ENCODE data around the gene SLC12A6. TPM values are rescaled to one million over a fixed set of nuclear protein-coding genes. Genes with fewer than 3 reads are reported as not detected.

Gene SLC12A6
- total and polyA plus RNA-seq, 2 of the 13 experiments (the other 11 are each of a cell fraction or from before 2014, with no cell fraction given) = 15.2 to 30.1 TPM

- TF ChIP-seq, protein P1, sequence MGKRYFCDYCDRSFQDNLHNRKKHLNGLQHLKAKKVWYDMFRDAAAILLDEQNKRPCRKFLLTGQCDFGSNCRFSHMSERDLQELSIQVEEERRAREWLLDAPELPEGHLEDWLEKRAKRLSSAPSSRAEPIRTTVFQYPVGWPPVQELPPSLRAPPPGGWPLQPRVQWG (CRISPR knock-in tag; IDR thresholded peaks at IDR 0.05; ENCODE audit: borderline replicate concordance, low read depth) = no peak
- TF ChIP-seq SRSF9 (IDR thresholded peaks at IDR 0.05; ENCODE audit: borderline replicate concordance, insufficient read depth, low read depth, low read length, poor library complexity, severe bottlenecking) (no peak), ZFAT (CRISPR knock-in tag; conservative IDR thresholded peaks at IDR 0.05) (no peak), REPIN1 (CRISPR knock-in tag; IDR thresholded peaks at IDR 0.05; ENCODE audit: borderline replicate concordance, low read depth) (no peak; the same call in 1 of the 2 replicates), MEIS1 (CRISPR knock-in tag; IDR thresholded peaks at IDR 0.05; ENCODE audit: borderline replicate concordance) (no peak), SP1 (IDR thresholded peaks at IDR 0.05) (no peak), SP1 (CRISPR knock-in tag; IDR thresholded peaks at IDR 0.05) (peak; percentile 81), SCMH1 (CRISPR knock-in tag; IDR thresholded peaks at IDR 0.05; ENCODE audit: borderline replicate concordance) (no peak), ZSCAN30 (CRISPR knock-in tag; IDR thresholded peaks at IDR 0.05) (no peak), ZNF317 (CRISPR knock-in tag; IDR thresholded peaks at IDR 0.05) (no peak), MAF1 (CRISPR knock-in tag; IDR thresholded peaks at IDR 0.05; ENCODE audit: borderline replicate concordance) (no peak), BHLHE40 (IDR thresholded peaks at IDR 0.05; ENCODE audit: low read length) (peak; percentile 10; the same call in 1 of the 2 replicates), NFIC (IDR thresholded peaks at IDR 0.05; ENCODE audit: low read length) (no peak), FOSL1 (CRISPR knock-in tag; IDR thresholded peaks at IDR 0.05; ENCODE audit: borderline replicate concordance) (no peak), PCBP2 (optimal IDR thresholded peaks at IDR 0.05; ENCODE audit: low read depth, low read length, poor library complexity, severe bottlenecking) (no peak), GPBP1L1 (CRISPR knock-in tag; IDR thresholded peaks at IDR 0.05) (no peak), LRRFIP1 (CRISPR knock-in tag; conservative IDR thresholded peaks at IDR 0.05) (no peak), ZUFSP (CRISPR knock-in tag; IDR thresholded peaks at IDR 0.05; ENCODE audit: borderline replicate concordance) (no peak), ZZZ3 (CRISPR knock-in tag; IDR thresholded peaks at IDR 0.05; ENCODE audit: borderline replicate concordance) (peak; percentile 32; the same call in 1 of the 2 replicates), POGZ (CRISPR knock-in tag; IDR thresholded peaks at IDR 0.05) (peak; percentile 77)
- TF ChIP-seq, protein P2, sequence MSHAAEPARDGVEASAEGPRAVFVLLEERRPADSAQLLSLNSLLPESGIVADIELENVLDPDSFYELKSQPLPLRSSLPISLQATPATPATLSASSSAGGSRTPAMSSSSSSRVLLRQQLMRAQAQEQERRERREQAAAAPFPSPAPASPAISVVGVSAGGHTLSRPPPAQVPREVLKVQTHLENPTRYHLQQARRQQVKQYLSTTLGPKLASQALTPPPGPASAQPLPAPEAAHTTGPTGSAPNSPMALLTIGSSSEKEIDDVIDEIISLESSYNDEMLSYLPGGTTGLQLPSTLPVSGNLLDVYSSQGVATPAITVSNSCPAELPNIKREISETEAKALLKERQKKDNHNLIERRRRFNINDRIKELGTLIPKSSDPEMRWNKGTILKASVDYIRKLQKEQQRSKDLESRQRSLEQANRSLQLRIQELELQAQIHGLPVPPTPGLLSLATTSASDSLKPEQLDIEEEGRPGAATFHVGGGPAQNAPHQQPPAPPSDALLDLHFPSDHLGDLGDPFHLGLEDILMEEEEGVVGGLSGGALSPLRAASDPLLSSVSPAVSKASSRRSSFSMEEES (CRISPR knock-in tag; IDR thresholded peaks at IDR 0.05) = no peak
Observed at GRCh38 chr15:34209421-34210282, 127.9 kb downstream of the SLC12A6 start, which contains the start of gene KATNBL1 (continued).

Data from HepG2 (cell line).